Caco-2 (cell line): Measurements from ENCODE around the gene RIMOC1. TPM values are rescaled to one million over a fixed set of nuclear protein-coding genes. Genes with fewer than 3 reads are reported as not detected.

Source experiments
- BruUV-seq: library from RNA; stranded (reverse); fragments of 400-500 nt; replicated peaks from 2 replicates; lab custom pipeline; 2021; lab: Mats Ljungman, UMichigan
- CTCF ChIA-PET: fragments of 300-600 bp; sonication (Branson Sonifier 250); formaldehyde crosslinking; loops from one replicate; lab custom pipeline; 2022; ENCODE audit warnings: antibody characterized with exemption; lab: Charles Lee
- POLR2A ChIA-PET: fragments of 300-600 bp; sonication (Branson Sonifier 250); formaldehyde crosslinking; loops from one replicate; lab custom pipeline; 2022; ENCODE audit warnings: antibody characterized with exemption; lab: Charles Lee
- DNase-seq, 2 experiments: peaks; one replicate each; pipeline versions ENCODE4 v3.0.0 to v3.0.0-alpha.2; 2020 to 2022
- H3K27me3 ChIP-seq: replicated peaks from 2 replicates; pipeline ENCODE4 v1.6.0; 2011; ENCODE audit warnings: low read length; ENCODE audit not compliant: control insufficient read depth, insufficient read depth
- H3K36me3 ChIP-seq: 2 replicates; pipeline ENCODE4 v1.5.1; 2011; ENCODE audit warnings: low read length; ENCODE audit not compliant: control insufficient read depth, insufficient read depth
- H3K4me1 ChIP-seq: fragments of 250-450 bp; sonication (Bioruptor Pico); 2 replicates; pipeline ENCODE4 v1.5.1; 2020; ENCODE audit warnings: mild to moderate bottlenecking
- H3K4me3 ChIP-seq: 2 replicates; pipeline ENCODE4 v1.5.1; 2011; ENCODE audit warnings: low read depth, mild to moderate bottlenecking, control low read depth, low read length
- H3K9me3 ChIP-seq: fragments of 250-450 bp; sonication (Bioruptor Pico); 2 replicates; pipeline ENCODE4 v1.5.1; 2020; ENCODE audit warnings: mild to moderate bottlenecking, moderate library complexity
- H3K27ac Mint-ChIP-seq: one replicate; pipeline ENCODE4 v1.8.0; 2022; ENCODE audit warnings: mixed read lengths; ENCODE audit not compliant: unreplicated experiment
- H3K27me3 Mint-ChIP-seq: one replicate; pipeline ENCODE4 v1.8.0; 2022; ENCODE audit warnings: mixed read lengths; ENCODE audit not compliant: insufficient read depth, unreplicated experiment
- H3K36me3 Mint-ChIP-seq: one replicate; pipeline ENCODE4 v1.8.0; 2022; ENCODE audit warnings: mild to moderate bottlenecking, mixed read lengths; ENCODE audit not compliant: insufficient read depth, unreplicated experiment
- H3K4me1 Mint-ChIP-seq: one replicate; pipeline ENCODE4 v1.8.0; 2022; ENCODE audit warnings: low read depth, mixed read lengths; ENCODE audit not compliant: unreplicated experiment
- H3K4me3 Mint-ChIP-seq: one replicate; pipeline ENCODE4 v1.8.0; 2022; ENCODE audit warnings: mild to moderate bottlenecking, moderate library complexity, mixed read lengths; ENCODE audit not compliant: unreplicated experiment
- H3K9me3 Mint-ChIP-seq: one replicate; pipeline ENCODE4 v1.8.0; 2022; ENCODE audit warnings: mixed read lengths; ENCODE audit not compliant: unreplicated experiment
- intact Hi-C: fragments of 100-400 bp; cut with micrococcal nuclease; formaldehyde crosslinking; loops from one replicate; pipeline ENCODE4 v1.10.0; 2022; ENCODE audit not compliant: unreplicated experiment
- total RNA-seq: library from RNA; stranded (reverse); gene quantifications from 2 replicates; pipeline ENCODE4 v1.2.3, GENCODE V29; 2022
- TF ChIP-seq, protein P1 (sequence below), 2 experiments: fragments of 200-600 bp in 1 of 2; IDR thresholded peaks; 1 replicate in 1 of 2; 2 replicates in 1 of 2; pipeline versions ENCODE4 v1.5.1 to v1.8.0; 2011 to 2022; ENCODE audit warnings: antibody characterized with exemption in 1 of 2, control low read depth in 1 of 2, inconsistent platforms in 1 of 2, low read depth in 1 of 2, low read length in 1 of 2, mild to moderate bottlenecking in 1 of 2, moderate library complexity in 1 of 2; ENCODE audit not compliant: insufficient read depth in 1 of 2, severe bottlenecking in 1 of 2, unreplicated experiment in 1 of 2

RIMOC1 gene
- total RNA-seq, 1 experiment from 2014 or later = 30.2 TPM

DNA sequence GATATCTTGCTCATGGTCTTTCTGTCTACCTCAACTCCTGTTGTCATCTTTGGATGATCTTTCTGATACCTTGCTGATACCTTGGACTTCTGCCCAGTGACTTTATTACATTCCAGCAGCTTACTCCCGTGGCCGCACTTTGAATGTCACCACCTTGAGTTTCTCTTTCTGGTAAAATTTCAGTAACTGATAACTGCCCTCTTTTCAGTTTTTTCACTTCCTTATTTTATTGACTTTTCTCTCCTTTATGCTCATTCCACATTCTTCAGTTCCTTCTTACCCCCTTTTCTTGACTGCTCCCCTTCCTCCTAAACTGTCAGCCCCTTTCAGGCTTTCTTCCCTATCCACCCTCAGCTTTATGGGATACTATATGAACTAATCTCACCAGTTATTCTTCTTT, 14.0 kb downstream of the RIMOC1 start:
- no TSS peak for BruUV-seq
- H3K36me3 ChIP-seq = no peaks in the 10 kb centered on the region; the same call in 1 of the 2 replicates
- POLR2A ChIA-PET = no interaction called here

DNA sequence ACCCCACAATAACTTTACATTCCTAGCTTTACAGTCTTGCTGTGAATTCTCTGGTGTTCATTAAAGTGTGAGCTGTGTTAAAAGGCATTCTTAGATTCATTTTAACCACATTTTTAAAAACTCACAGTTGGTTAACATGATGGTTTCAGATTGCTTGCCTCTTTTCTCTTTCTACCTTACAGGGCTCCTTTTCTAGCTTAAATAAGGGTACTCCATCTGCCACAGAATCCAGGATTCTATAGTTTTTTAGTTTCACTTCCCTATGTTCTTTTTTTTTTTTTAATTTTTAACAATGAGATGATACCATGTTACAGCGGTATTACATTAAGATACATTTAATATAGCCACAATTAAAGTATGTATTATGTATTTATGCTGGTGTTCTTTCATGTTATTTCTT, 17.0 kb downstream of the RIMOC1 start:
- peaks cover 51% of the 10 kb centered on the region for H3K36me3 Mint-ChIP-seq
- Histone ChIP-seq H3K4me3 (no peak overlapping the region), H3K36me3 (no peaks in the 10 kb centered on the region; the same call in 1 of the 2 replicates), H3K4me1 (peaks cover 7% of the 10 kb centered on the region), H3K27me3 (no peaks in the 10 kb centered on the region), H3K9me3 (no peaks in the 10 kb centered on the region)
- H3K4me1 Mint-ChIP-seq = no peaks in the 10 kb centered on the region
- H3K27me3 Mint-ChIP-seq = no peaks in the 10 kb centered on the region
- ChIA-PET POLR2A (no interaction called here), CTCF (no interaction called here)
- DNase-seq = no peak
- no peak overlapping the region for H3K27ac Mint-ChIP-seq
- intact Hi-C loops = loop anchor here (10.0 kb wide), 1 partner anchor 964 kb away; no protein-coding TSS in a partner anchor
- no peaks in the 10 kb centered on the region for H3K9me3 Mint-ChIP-seq
- no TSS peak for BruUV-seq
- TF ChIP-seq, protein P1, sequence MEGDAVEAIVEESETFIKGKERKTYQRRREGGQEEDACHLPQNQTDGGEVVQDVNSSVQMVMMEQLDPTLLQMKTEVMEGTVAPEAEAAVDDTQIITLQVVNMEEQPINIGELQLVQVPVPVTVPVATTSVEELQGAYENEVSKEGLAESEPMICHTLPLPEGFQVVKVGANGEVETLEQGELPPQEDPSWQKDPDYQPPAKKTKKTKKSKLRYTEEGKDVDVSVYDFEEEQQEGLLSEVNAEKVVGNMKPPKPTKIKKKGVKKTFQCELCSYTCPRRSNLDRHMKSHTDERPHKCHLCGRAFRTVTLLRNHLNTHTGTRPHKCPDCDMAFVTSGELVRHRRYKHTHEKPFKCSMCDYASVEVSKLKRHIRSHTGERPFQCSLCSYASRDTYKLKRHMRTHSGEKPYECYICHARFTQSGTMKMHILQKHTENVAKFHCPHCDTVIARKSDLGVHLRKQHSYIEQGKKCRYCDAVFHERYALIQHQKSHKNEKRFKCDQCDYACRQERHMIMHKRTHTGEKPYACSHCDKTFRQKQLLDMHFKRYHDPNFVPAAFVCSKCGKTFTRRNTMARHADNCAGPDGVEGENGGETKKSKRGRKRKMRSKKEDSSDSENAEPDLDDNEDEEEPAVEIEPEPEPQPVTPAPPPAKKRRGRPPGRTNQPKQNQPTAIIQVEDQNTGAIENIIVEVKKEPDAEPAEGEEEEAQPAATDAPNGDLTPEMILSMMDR (IDR thresholded peaks at IDR 0.05; ENCODE audit: insufficient read depth in 1 of 2, low read depth in 1 of 2, low read length in 1 of 2, severe bottlenecking in 1 of 2, unreplicated experiment in 1 of 2) = no peak
- H3K4me3 Mint-ChIP-seq = no peak overlapping the region

More for the DNA sequence above, 14.0 kb downstream of the RIMOC1 start:
- H3K4me1 Mint-ChIP-seq = no peaks in the 10 kb centered on the region
- no peak overlapping the region for H3K4me3 Mint-ChIP-seq
- Histone ChIP-seq H3K4me1 (no peaks in the 10 kb centered on the region), H3K4me3 (no peak overlapping the region), H3K27me3 (no peaks in the 10 kb centered on the region), H3K9me3 (no peaks in the 10 kb centered on the region)
- peaks cover 44% of the 10 kb centered on the region for H3K36me3 Mint-ChIP-seq
- CTCF ChIA-PET = no interaction called here
- no peaks in the 10 kb centered on the region for H3K27me3 Mint-ChIP-seq
- intact Hi-C loops = no loop called here
- no peak for DNase-seq
- H3K27ac Mint-ChIP-seq = no peak overlapping the region
- TF ChIP-seq, protein P1 (IDR thresholded peaks at IDR 0.05; ENCODE audit: insufficient read depth in 1 of 2, low read depth in 1 of 2, low read length in 1 of 2, severe bottlenecking in 1 of 2, unreplicated experiment in 1 of 2) = no peak
- H3K9me3 Mint-ChIP-seq = no peaks in the 10 kb centered on the region

- Histone ChIP-seq H3K27me3 (no peaks in the 10 kb centered on the region), H3K9me3 (no peaks in the 10 kb centered on the region), H3K4me1 (peaks cover 7% of the 10 kb centered on the region), H3K36me3 (no peaks in the 10 kb centered on the region; the same call in 1 of the 2 replicates), H3K4me3 (no peak overlapping the region)
- H3K27ac Mint-ChIP-seq = no peak overlapping the region
- H3K9me3 Mint-ChIP-seq = no peaks in the 10 kb centered on the region
- DNase-seq = no peak
- intact Hi-C loops = loop anchor here (10.0 kb wide), 1 partner anchor 963 kb away; no protein-coding TSS in a partner anchor
- POLR2A ChIA-PET = no interaction called here
- peaks cover 49% of the 10 kb centered on the region for H3K36me3 Mint-ChIP-seq
- H3K27me3 Mint-ChIP-seq = no peaks in the 10 kb centered on the region
- TF ChIP-seq, protein P1 (IDR thresholded peaks at IDR 0.05; ENCODE audit: insufficient read depth in 1 of 2, low read depth in 1 of 2, low read length in 1 of 2, severe bottlenecking in 1 of 2, unreplicated experiment in 1 of 2) = no peak
- H3K4me1 Mint-ChIP-seq = no peaks in the 10 kb centered on the region
- BruUV-seq = no TSS peak
- no peak overlapping the region for H3K4me3 Mint-ChIP-seq
- CTCF ChIA-PET = no interaction called here
These were observed 17.7 kb downstream of the RIMOC1 start for GRCh38 chr5:41921874-41922273.
